ENCODE measurements around the gene FAM240B.

The FAM240B gene

DNA sequence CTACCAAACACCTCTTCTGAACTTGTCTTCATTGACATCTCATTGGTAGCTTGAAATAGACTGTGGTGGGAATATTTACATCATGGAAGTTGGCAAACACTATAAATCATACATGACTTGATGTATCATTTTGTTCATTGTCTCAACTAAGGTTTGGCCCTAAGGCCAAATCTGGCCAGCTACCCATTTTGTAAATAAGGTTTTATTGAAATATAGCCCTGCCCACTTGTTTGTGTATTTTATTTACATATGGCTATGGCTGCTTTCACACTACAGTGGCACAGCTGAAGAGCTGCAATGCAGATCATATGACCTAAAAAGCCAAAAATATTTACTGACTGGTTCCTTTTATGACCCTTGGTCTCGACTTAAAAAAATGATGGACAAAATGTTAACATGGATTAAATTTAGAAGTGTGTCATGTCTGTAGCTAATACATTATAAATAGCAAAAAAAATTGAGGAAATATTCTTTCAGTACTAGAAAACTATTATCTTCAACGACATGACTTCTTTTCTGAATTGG is 22.1 kb downstream of the FAM240B start:
- DNase-seq, result no peak

DNA sequence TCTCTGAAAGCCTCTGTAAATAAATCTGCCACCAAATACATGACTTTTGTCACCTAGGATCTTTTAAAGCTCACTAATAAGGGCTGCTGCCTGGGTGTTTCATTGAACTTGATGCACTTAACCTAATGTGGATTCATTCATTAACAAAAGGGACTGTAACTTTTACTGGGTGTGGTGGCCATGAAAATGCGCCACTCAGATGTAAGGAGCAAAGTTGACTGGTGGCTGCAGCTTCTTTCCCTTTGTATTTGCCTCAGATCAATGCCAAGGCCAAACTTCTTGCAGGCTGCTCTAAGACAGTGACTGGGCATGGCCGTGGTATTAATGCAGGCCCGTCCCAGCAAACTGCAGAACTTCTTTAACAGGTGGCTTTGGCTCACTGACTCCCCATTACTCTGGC is 22.9 kb downstream of the FAM240B start:
- no peak for DNase-seq

DNA sequence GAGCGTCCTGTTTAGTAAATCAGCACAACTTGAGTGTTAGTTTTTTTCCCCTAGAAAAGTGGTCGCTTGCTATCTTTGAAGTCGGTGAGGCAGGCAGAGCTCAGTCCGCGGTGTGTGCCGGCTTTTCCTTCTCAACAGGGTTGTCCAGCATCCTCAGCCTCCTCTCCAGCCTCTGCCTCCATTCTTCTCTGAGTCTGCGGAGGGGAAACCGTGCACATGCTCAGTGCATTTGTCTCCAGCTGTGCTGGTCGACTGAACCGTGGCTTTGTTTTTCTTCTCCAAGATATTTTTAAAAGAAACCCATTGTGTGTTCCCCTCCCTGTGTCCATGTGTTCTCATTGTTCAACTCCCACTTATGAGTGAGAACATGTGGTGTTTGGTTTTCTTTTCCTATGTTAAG is 25.3 kb downstream of the FAM240B start:
- DNase-seq, result no peak

DNA sequence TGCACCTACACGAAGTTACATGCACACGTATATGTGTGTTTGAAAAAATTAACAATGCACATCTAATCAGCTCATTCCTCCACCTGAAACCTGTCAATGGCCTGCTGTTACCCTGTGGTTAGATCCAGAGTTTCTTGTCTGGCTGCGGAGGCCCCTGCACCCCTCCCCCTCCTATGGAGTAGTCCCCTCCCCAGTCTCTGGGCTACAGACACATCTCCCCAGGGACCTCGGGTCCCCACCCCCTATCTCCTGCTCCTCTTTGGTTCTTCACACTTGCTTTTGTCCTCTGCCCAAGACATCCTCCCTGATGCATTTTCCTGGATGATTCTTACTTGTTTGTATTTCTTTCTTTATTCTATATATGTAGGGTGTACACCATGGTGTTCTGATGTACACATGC is 27.2 kb downstream of the FAM240B start:
- DNase-seq, result no peak

- DNase-seq, result no peak
Observed at GRCh38 chr9:38690574-38690973, 29.4 kb downstream of the FAM240B start.

GRCh38 chr9:38689678-38690077 is 30.3 kb downstream of the FAM240B start:
- DNase-seq, result no peak

- DNase-seq, result no peak
Observed at GRCh38 chr9:38687992-38688391, 31.9 kb downstream of the FAM240B start.

- DNase-seq, result no peak
Observed at GRCh38 chr9:38687389-38687842, 32.5 kb downstream of the FAM240B start.

- no peak for DNase-seq
Observed at GRCh38 chr9:38686933-38687332, 33.0 kb downstream of the FAM240B start.

DNA sequence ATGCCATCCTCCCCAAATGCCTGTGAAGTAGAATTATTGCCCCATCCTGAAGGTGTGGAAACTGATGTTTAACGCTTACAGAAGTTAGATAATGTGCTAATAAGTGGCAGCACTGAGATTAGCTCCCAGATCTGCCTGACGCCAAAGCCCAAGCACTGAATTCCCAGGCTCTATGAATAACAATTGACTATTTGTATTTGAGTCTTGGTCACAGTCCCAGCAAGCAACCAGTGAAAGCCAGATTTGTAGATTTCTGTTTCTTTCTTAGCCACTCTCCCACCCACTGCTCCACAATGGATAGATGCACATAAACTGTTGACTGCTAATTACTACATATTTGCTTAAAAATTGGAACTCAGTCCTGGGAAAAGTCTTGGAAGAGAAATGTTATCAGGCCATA is 34.4 kb downstream of the FAM240B start:
- no peak for DNase-seq

DNA sequence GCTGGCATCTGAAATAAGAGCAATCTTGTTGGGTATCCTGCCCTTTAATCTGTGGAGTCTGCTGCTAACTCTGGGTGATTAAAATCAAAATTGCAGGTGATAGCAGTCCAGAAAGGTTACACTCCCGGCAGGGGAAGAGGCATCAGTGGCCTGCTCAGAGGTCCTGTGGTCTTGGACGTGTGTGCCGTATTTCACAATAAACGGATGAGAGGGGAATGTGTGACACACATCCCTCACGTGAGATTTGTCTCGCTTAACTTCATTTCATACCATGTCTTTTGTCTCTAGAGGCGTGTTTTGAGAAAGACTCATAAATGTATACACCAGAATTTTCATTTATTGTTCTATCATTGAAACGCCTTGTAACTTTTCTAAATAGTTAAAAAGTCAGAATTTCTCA is 36.6 kb downstream of the FAM240B start:
- DNase-seq, result no peak

DNA sequence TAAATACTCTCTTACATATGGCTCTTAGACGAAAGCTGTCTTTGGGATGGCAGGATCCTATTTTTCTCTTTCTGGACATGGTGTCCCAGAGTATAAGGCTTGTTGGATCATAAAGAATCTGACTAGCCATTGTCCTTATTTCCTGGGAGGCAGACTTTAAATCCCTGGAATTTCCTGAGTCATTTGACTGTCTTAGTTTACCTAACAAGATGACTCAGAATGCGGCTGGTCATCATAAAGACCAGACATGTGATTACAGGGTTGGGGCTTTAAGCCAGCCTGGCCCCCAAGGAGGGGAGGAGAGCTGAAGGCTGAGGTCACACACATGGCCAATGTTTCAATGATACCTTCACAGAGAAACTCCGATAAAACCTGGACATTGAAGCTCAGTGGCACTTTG is 37.2 kb downstream of the FAM240B start:
- DNase-seq, result no peak

GRCh38 chr9:38681747-38682227 is 38.1 kb downstream of the FAM240B start:
- DNase-seq, result no peak

GRCh38 chr9:38680837-38681445 is 39.0 kb downstream of the FAM240B start:
- no peak for DNase-seq

- DNase-seq, result no peak
Observed at GRCh38 chr9:38677660-38678303, 42.2 kb downstream of the FAM240B start.

GRCh38 chr9:38675831-38676230 is 44.1 kb downstream of the FAM240B start:
- DNase-seq, result no peak

- DNase-seq, result no peak
Observed at GRCh38 chr9:38675211-38675610, 44.7 kb downstream of the FAM240B start.

DNA sequence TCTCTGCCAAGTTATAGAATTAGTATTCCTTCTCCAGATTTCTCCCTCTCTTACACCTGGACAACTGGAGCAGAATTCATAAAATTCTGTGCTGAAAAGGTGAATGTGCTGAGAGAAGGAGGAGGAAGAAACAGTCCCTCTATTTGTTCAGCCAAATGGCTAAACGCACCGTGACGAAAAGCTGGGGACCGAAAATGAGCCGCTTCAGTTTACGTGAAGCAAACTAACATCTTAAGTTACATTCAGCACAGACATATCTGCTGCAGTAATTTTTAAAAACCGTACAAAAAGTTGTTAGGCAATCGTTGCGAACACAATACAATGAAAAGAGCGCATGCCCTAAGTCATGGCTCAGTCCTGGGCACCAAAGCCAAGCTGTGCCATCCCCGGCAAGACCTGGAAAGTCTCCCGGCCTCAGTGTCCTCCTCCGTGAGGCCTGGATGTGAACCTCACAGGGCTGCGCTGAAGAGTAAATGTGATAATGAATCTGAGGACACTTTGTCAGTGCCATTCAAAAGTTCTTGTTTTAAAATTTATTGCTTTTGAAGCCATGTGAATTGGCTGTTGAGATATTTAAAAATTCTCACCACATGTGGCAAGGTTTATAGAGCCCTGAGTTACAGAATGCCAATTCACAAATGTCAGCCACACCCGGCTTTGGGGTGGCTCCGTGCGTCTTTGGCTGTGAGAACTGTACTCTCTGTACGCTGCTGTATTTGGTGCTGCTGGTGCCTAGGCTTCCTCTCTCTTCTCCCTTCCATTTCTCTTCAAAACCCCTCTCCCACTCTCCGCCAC is 46.3 kb downstream of the FAM240B start:
- DNase-seq, result no peak

GRCh38 chr9:38671748-38672147 is 48.2 kb downstream of the FAM240B start:
- no peak for DNase-seq

DNA sequence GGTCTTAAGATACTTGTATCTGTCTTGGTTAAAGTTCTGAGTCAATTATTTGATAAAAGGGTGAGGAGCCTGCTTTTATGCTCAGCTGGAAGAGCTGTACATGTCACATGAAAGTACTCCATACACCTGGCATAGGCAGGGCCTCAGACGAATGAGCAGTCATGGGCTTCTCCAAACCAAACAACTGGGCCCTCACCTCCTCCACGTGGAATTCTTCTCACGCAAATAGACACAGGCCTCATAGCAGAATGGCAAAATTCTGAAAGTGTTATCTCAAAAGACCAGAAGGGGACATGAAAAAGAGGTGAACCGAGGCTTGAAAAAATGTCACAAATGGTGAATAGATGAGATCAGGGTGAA is 48.6 kb downstream of the FAM240B start:
- no peak for DNase-seq

- no peak for DNase-seq
Observed at GRCh38 chr9:38670542-38671371, 49.2 kb downstream of the FAM240B start.

DNA sequence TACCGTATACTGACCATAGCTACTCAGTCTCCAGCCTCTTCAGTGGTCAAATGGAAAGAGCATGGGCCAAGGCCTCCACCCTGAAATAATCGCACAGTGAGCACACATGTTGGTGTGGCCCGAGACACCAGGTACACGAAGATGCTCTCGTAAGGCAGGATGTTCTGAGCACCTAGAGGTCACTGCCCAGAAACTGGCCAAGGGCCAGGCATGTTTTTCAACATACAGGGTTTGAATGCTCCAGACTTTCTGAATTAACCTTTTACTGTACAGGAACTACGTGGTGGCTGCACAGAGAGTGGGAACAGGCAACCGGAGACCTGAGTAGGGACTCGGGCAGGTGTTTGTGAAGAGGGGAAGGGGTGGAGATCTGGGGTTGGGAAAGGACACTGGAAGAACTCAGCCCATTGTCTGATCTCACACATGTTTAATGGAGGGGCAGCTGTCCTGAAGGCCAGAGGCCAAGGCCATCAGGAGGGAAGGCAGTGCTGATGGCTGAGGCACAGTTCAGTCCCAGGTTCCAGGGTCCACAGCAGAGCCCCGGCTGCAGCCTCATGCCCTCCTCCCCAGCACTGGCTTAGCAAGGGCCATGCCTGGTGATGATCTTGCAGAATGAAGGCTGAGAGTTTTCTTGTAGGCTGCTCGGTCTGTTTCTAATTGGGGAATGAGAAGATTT is 51.0 kb downstream of the FAM240B start:
- no peak for DNase-seq
